Tibial nerve (tissue), 4 donors: ENCODE measurements around the gene PRDX5. TPM values are rescaled to one million over a fixed set of nuclear protein-coding genes. Genes with fewer than 3 reads are reported as not detected.

Experiments used
- DNase-seq, 2 donors: peaks; one replicate each; pipeline ENCODE4 v3.0.0-alpha.2; 2019; ENCODE audit warnings: low spot score in 2 of 2
- H3K27ac ChIP-seq, 4 donors: fragments of 200-600 bp; sonication (generic) in 3 of 4; one replicate each; pipeline ENCODE4 v1.5.1; 2017 to 2019; ENCODE audit warnings: mild to moderate bottlenecking in 1 of 4
- H3K27me3 ChIP-seq, 2 donors: fragments of 200-600 bp; sonication (generic) in 1 of 2; one replicate each; pipeline versions ENCODE4 v1.5.1 to v1.6.0; 2017 to 2019
- H3K36me3 ChIP-seq, 3 donors: fragments of 200-600 bp; sonication (generic); one replicate each; pipeline ENCODE4 v1.5.1; 2018 to 2019
- H3K4me1 ChIP-seq, 4 donors: fragments of 200-600 bp; sonication (generic) in 3 of 4; one replicate each; pipeline ENCODE4 v1.5.1; 2017 to 2019
- H3K4me3 ChIP-seq, 4 donors: fragments of 200-600 bp; sonication (generic) in 3 of 4; one replicate each; pipeline ENCODE4 v1.5.1; 2017 to 2019; ENCODE audit warnings: mild to moderate bottlenecking in 1 of 4, moderate library complexity in 1 of 4
- H3K9me3 ChIP-seq, 4 donors: fragments of 200-600 bp; sonication (generic) in 3 of 4; one replicate each; pipeline ENCODE4 v1.5.1; 2017 to 2019
- EP300 ChIP-seq, 2 donors: sonication (generic); formaldehyde crosslinking; IDR thresholded peaks; one replicate each; pipeline ENCODE4 v1.6.1; 2017; ENCODE audit warnings: antibody characterized with exemption in 2 of 2, mild to moderate bottlenecking in 1 of 2
- POLR2A ChIP-seq, 2 donors: fragments of 450-650 bp; IDR thresholded peaks; one replicate each; pipeline ENCODE4 v1.6.1; 2017; ENCODE audit warnings: antibody characterized with exemption in 2 of 2, mild to moderate bottlenecking in 2 of 2, moderate library complexity in 2 of 2
- WGBS, 2 donors: methylation state at CpG; one replicate each; pipeline ENCODE4 v1.1.5; 2018; 5-methylcytosine and 5-hydroxymethylcytosine counted together
- total RNA-seq, 4 donors: library from RNA; depleted of rRNA; stranded (reverse); fragments of >200 nt; gene quantifications; one replicate each; pipeline ENCODE4 v1.1.0, GENCODE V29; 2016
- TF ChIP-seq, protein P1 (sequence below), 5 experiments: fragments of 200-600 bp in 3 of 5; fragments of 450-650 bp in 2 of 5; sonication (generic) in 3 of 5; IDR thresholded peaks; one replicate each; pipeline ENCODE4 v1.5.1; 2016 to 2019; ENCODE audit warnings: antibody characterized with exemption in 5 of 5, mild to moderate bottlenecking in 3 of 5, moderate library complexity in 2 of 5

Gene PRDX5
- total RNA-seq, 4 donors from 2014 or later, result 142 to 246 (median 204) TPM

DNA sequence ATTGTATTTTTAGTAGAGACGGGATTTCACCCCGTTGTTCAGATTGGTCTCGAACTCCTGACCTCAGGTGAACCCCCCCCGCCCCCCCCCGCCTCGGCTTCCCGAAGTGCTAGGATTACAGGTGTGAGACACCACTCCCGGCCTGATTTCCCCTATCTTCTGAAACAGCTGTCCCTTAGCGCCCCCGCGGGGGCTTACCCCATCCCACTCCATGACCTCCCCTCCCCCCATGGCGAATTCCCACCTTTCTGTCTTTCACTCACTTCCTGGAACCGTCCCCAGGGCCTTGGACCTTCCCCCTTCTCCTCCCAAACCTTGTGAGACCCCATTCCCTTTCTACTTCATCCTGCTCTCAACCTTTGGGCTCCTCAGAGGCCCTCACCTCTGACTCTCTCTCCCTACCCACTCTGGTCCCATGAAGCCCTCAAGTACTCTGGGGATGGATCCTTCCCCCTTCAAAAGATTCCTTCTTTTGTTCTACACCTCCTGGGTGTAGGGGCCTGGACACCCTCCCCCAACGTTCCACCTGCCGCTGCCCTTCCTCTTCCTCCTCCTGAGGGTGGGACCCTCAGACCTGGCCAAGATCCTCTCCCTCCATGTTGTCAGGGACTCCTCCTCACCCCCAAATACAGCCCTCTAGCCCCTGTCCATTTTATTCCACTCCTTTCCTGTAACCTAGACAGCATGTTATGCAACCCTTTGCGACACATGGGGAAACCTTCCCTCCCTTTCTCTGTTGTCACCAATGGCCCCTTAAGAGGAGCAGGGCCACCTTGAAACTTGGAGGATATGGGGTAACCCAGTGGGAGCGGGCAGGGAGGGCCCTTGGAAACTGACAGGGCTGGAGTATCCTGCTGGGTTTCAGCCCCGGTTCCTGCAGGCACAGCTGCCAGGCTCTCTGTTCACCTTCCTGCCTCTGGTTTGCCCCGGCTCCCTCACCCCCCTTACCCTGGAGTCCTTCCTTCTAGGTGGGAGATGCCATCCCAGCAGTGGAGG lies 1.1 kb downstream of the PRDX5 start:
- TF ChIP-seq, protein P1, sequence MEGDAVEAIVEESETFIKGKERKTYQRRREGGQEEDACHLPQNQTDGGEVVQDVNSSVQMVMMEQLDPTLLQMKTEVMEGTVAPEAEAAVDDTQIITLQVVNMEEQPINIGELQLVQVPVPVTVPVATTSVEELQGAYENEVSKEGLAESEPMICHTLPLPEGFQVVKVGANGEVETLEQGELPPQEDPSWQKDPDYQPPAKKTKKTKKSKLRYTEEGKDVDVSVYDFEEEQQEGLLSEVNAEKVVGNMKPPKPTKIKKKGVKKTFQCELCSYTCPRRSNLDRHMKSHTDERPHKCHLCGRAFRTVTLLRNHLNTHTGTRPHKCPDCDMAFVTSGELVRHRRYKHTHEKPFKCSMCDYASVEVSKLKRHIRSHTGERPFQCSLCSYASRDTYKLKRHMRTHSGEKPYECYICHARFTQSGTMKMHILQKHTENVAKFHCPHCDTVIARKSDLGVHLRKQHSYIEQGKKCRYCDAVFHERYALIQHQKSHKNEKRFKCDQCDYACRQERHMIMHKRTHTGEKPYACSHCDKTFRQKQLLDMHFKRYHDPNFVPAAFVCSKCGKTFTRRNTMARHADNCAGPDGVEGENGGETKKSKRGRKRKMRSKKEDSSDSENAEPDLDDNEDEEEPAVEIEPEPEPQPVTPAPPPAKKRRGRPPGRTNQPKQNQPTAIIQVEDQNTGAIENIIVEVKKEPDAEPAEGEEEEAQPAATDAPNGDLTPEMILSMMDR (IDR thresholded peaks at IDR 0.05), result no peak
- TF ChIP-seq POLR2A (IDR thresholded peaks at IDR 0.05) (no peak), EP300 (IDR thresholded peaks at IDR 0.05) (no peak)
- DNase-seq, result no peak
- H3K4me1 ChIP-seq, result peaks cover 0 to 34% (median 13%) of the 10 kb centered on the region in 4 donors
- WGBS, 2 donors, result 28 to 30% methylated on average over 16 to 19 of the region's 19 CpGs
- peak overlapping the region; percentile 51 to 96 (median 84) for H3K4me3 ChIP-seq
- H3K9me3 ChIP-seq, result no peaks in the 10 kb centered on the region
- peaks cover 0 to 66% (median 19%) of the 10 kb centered on the region in 3 donors for H3K36me3 ChIP-seq
- H3K27ac ChIP-seq, result peak overlapping the region; percentile 96 to 99 (median 98)
- no peaks in the 10 kb centered on the region for H3K27me3 ChIP-seq

DNA sequence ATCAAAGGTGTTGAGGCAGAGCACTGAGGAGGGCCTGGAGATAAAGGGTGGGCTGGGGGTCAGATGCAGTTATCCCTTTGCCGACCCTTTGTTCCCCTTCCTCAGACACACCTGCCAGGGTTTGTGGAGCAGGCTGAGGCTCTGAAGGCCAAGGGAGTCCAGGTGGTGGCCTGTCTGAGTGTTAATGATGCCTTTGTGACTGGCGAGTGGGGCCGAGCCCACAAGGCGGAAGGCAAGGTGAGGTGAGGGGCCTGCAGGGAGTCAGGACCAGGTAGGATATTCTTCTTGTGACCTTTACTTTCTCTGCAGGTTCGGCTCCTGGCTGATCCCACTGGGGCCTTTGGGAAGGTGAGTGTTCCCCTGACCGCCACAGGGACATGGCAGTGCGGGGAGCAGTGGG lies 2.6 kb downstream of the PRDX5 start:
- no peak for TF ChIP-seq POLR2A (IDR thresholded peaks at IDR 0.05)
- TF ChIP-seq, protein P1 (IDR thresholded peaks at IDR 0.05), result no peak
- TF ChIP-seq EP300 (IDR thresholded peaks at IDR 0.05), result no peak
- Histone ChIP-seq H3K9me3 (no peaks in the 10 kb centered on the region), H3K27ac (peak overlapping the region in 1 of 4 donors; percentile 40), H3K36me3 (peaks cover 0 to 51% (median 15%) of the 10 kb centered on the region in 3 donors), H3K4me1 (peaks cover 0 to 33% (median 13%) of the 10 kb centered on the region in 4 donors), H3K4me3 (no peak overlapping the region), H3K27me3 (no peaks in the 10 kb centered on the region)
- DNase-seq, result no peak
- WGBS, 2 donors, result 93% methylated on average over 7 of the region's 7 CpGs

DNA sequence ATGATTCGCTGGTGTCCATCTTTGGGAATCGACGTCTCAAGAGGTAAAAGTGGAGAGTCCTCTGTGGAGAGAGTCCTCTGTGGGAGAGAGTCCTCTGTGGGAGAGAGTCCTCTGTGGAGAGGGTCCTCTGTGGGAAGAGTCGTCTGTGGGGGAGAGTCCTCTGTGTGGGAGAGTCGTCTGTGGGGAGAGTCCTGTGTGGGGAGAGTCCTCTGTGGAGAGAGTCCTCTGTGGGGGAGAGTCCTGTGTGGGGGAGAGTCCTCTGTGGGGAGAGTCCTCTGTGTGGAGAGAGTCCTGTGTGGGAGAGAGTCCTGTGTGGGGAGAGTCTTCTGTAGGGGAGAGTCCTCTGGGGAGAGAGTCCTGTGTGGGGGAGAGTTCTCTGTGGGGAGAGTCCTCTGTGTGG lies 3.1 kb downstream of the PRDX5 start:
- TF ChIP-seq, protein P1 (IDR thresholded peaks at IDR 0.05), result no peak
- no peak for TF ChIP-seq EP300 (IDR thresholded peaks at IDR 0.05)
- no peak for TF ChIP-seq POLR2A (IDR thresholded peaks at IDR 0.05)
- Histone ChIP-seq H3K4me1 (peaks cover 0 to 28% (median 12%) of the 10 kb centered on the region in 4 donors), H3K36me3 (peaks cover 0 to 46% (median 11%) of the 10 kb centered on the region in 3 donors), H3K27me3 (no peaks in the 10 kb centered on the region), H3K9me3 (no peaks in the 10 kb centered on the region), H3K4me3 (no peak overlapping the region), H3K27ac (peak overlapping the region in 1 of 4 donors; percentile 40)
- DNase-seq, result no peak
- WGBS, 2 donors, result 80 to 83% methylated on average over 5 of the region's 5 CpGs

DNA sequence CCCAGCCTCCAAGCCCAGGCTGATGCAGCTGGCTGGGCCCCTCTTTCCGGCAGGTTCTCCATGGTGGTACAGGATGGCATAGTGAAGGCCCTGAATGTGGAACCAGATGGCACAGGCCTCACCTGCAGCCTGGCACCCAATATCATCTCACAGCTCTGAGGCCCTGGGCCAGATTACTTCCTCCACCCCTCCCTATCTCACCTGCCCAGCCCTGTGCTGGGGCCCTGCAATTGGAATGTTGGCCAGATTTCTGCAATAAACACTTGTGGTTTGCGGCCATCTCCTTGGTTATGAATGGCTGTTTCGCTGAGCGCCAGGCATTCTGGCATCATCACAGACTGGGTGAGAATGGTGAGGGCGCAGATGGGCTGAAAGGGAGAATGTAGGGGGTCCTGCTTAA lies 3.6 kb downstream of the PRDX5 start:
- no peak overlapping the region for H3K4me3 ChIP-seq
- TF ChIP-seq, protein P1 (IDR thresholded peaks at IDR 0.05), result no peak
- no peak for TF ChIP-seq EP300 (IDR thresholded peaks at IDR 0.05)
- TF ChIP-seq POLR2A (IDR thresholded peaks at IDR 0.05), result no peak
- peaks cover 0 to 23% (median 10%) of the 10 kb centered on the region in 4 donors for H3K4me1 ChIP-seq
- H3K27ac ChIP-seq, result peak overlapping the region in 1 of 4 donors; percentile 40
- no peaks in the 10 kb centered on the region for H3K9me3 ChIP-seq
- WGBS, 2 donors, result 82 to 89% methylated on average over 5 of the region's 5 CpGs
- DNase-seq, result no peak
- H3K27me3 ChIP-seq, result no peaks in the 10 kb centered on the region
- H3K36me3 ChIP-seq, result peaks cover 0 to 41% (median 11%) of the 10 kb centered on the region in 3 donors

DNA sequence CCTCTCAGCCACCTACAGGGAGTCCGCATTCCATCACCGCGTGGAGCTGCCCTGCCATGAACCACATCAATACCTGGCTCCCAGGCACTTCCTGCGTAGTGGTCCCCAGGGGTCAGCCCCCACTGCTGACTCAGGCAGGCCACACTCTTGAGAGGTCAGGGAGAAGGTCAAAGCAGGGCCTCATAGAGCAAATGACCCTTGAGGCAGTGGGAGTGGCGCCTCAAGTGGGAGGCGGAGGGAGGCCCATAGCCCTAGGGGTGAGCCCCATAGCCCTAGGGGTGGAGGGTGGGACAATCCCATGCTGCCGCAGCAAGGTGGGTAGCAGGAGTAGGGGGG lies 5.0 kb downstream of the PRDX5 start:
- peaks cover 0 to 18% (median 7%) of the 10 kb centered on the region in 4 donors for H3K4me1 ChIP-seq
- H3K27me3 ChIP-seq, result no peaks in the 10 kb centered on the region
- 45 to 69% methylated on average over 2 to 7 of the region's 7 CpGs for WGBS, 2 donors
- H3K36me3 ChIP-seq, result peaks cover 0 to 41% (median 11%) of the 10 kb centered on the region in 3 donors
- TF ChIP-seq POLR2A (IDR thresholded peaks at IDR 0.05), result no peak
- TF ChIP-seq EP300 (IDR thresholded peaks at IDR 0.05), result no peak
- TF ChIP-seq, protein P1 (IDR thresholded peaks at IDR 0.05), result no peak
- H3K9me3 ChIP-seq, result peaks cover 0 to 5% (median 0%) of the 10 kb centered on the region in 4 donors
- no peak overlapping the region for H3K4me3 ChIP-seq
- DNase-seq, result no peak
- H3K27ac ChIP-seq, result no peak overlapping the region
